Measurements from ENCODE around the gene ELAC1.

GRCh38 chr18:51020536-51020935, 52.7 kb downstream of the ELAC1 start:
- TF ChIP-seq CTCF (conservative IDR thresholded peaks at IDR 0.05; ENCODE audit: low read length) (no peak), EZH2phosphoT487 (IDR thresholded peaks at IDR 0.05; ENCODE audit: borderline replicate concordance, low read depth, low read length) (no peak)
